ENCODE results near the gene MUC13. TPM values are rescaled to one million over a fixed set of nuclear protein-coding genes. Genes with fewer than 3 reads are reported as not detected.

MUC13 gene
- total RNA-seq, 2 donors from 2014 or later: 0.10 TPM; not detected in 1

Other genes with a start within 250 kb of the MUC13 start
- gene UMPS, start 204.3 kb downstream of the MUC13 start, total RNA-seq: 10 to 100 TPM; 15.5 to 16.1 TPM
- gene ITGB5, start 47.4 kb downstream of the MUC13 start, total RNA-seq: 100 to 1,000 TPM; 250 to 292 TPM
- gene HEG1, start 121.2 kb upstream of the MUC13 start, total RNA-seq: 100 to 1,000 TPM; 101 to 123 TPM

All from posterior vena cava (tissue), 2 donors.